SK-N-SH (cell line): Measurements from ENCODE around the gene PPM1E. TPM values are rescaled to one million over a fixed set of nuclear protein-coding genes. Genes with fewer than 3 reads are reported as not detected.

Experiments
- CTCF ChIA-PET: fragments of 300-600, 350-600 bp; formaldehyde crosslinking; extraction: SDS; loops from one replicate; lab custom pipeline; 2021; lab: Yijun Ruan, JAX
- POLR2A ChIA-PET: fragments of 350-600 bp; sonication (Branson Sonifier 250); formaldehyde crosslinking; extraction: SDS; loops from one replicate; lab custom pipeline; 2020; ENCODE audit warnings: antibody characterized with exemption, inconsistent platforms; lab: Yijun Ruan, JAX
- DNase-seq: peaks from one replicate; pipeline ENCODE4 v3.0.0; 2012
- H2AFZ ChIP-seq: fragments of 200-600 bp; sonication (generic); 2 replicates; pipeline ENCODE4 v1.8.1; 2016; ENCODE audit warnings: antibody characterized with exemption, mild to moderate bottlenecking, low read depth
- H3F3A ChIP-seq: fragments of 200-600 bp; sonication (generic); replicated peaks from 2 replicates; pipeline ENCODE3; 2016; ENCODE audit warnings: antibody characterized with exemption, mild to moderate bottlenecking; ENCODE audit not compliant: insufficient read depth
- H3K27ac ChIP-seq, 2 experiments: fragments of 200-500 bp in 1 of 2; fragments of 200-600 bp in 1 of 2; sonication (Bioruptor generic) in 1 of 2; sonication (generic), shearing (Covaris generic) in 1 of 2; 2 replicates each; pipeline versions ENCODE4 v1.5.1 to v1.6.1; 2014 to 2016; ENCODE audit warnings: low read depth in 2 of 2, inconsistent platforms in 1 of 2, low read length in 1 of 2, mild to moderate bottlenecking in 1 of 2, mixed read lengths in 1 of 2
- H3K27me3 ChIP-seq: fragments of 200-600 bp; sonication (generic), shearing (Covaris generic); 2 replicates; pipeline ENCODE4 v1.6.1; 2016; ENCODE audit warnings: mixed run types; ENCODE audit not compliant: insufficient read depth
- H3K36me3 ChIP-seq, 2 experiments: fragments of 200-500 bp in 1 of 2; fragments of 200-600 bp in 1 of 2; sonication (Bioruptor generic) in 1 of 2; sonication (generic) in 1 of 2; replicated peaks in 1 of 2; 2 replicates each; pipeline versions ENCODE3 to v1.5.1; 2014 to 2016; ENCODE audit warnings: low read length in 1 of 2, mild to moderate bottlenecking in 1 of 2; ENCODE audit not compliant: insufficient read depth in 2 of 2, control insufficient read depth in 1 of 2
- H3K4me1 ChIP-seq, 2 experiments: fragments of 200-500 bp in 1 of 2; fragments of 200-600 bp in 1 of 2; sonication (Bioruptor generic) in 1 of 2; sonication (generic), shearing (Covaris generic) in 1 of 2; 2 replicates each; pipeline versions ENCODE4 v1.5.1 to v1.6.1; 2014 to 2016; ENCODE audit warnings: low read depth in 1 of 2, low read length in 1 of 2, mixed run types in 1 of 2; ENCODE audit not compliant: insufficient read depth in 2 of 2, control insufficient read depth in 1 of 2
- H3K4me2 ChIP-seq: fragments of 200-600 bp; sonication (generic), shearing (Covaris generic); 2 replicates; pipeline ENCODE4 v1.6.1; 2017; ENCODE audit warnings: mixed run types
- H3K4me3 ChIP-seq, 2 experiments: fragments of 200-500 bp in 1 of 2; fragments of 200-600 bp in 1 of 2; sonication (Bioruptor generic) in 1 of 2; sonication (generic), shearing (Covaris generic) in 1 of 2; 2 replicates each; pipeline versions ENCODE4 v1.5.1 to v1.8.1; 2014 to 2016; ENCODE audit warnings: low read depth in 2 of 2, inconsistent platforms in 1 of 2, low read length in 1 of 2, mild to moderate bottlenecking in 1 of 2, mixed read lengths in 1 of 2, moderate library complexity in 1 of 2
- H3K79me2 ChIP-seq: fragments of 200-600 bp; sonication (generic); 2 replicates; pipeline ENCODE4 v1.8.1; 2017; ENCODE audit warnings: mild to moderate bottlenecking; ENCODE audit not compliant: insufficient read depth
- H3K9ac ChIP-seq: fragments of 200-600 bp; sonication (generic); 2 replicates; pipeline ENCODE4 v1.6.1; 2017; ENCODE audit warnings: mixed run types
- H3K9me2 ChIP-seq: fragments of 200-600 bp; sonication (generic); 2 replicates; pipeline ENCODE4 v1.6.1; 2017; ENCODE audit warnings: mixed run types
- H3K9me3 ChIP-seq: fragments of 200-600 bp; sonication (generic); 2 replicates; pipeline ENCODE4 v1.6.1; 2017; ENCODE audit warnings: mixed run types, mild to moderate bottlenecking, moderate library complexity
- H4K20me1 ChIP-seq: fragments of 200-600 bp; sonication (generic); 2 replicates; pipeline ENCODE4 v1.6.1; 2017; ENCODE audit warnings: mild to moderate bottlenecking, mixed run types; ENCODE audit not compliant: insufficient read depth
- CTCF ChIP-seq: fragments of 200-600 bp; sonication (generic); IDR thresholded peaks from 2 replicates; pipeline ENCODE4 v1.6.1; 2017; ENCODE audit warnings: antibody characterized with exemption, mild to moderate bottlenecking, moderate library complexity
- EP300 ChIP-seq, 2 experiments: IDR thresholded peaks; 2 replicates each; pipeline versions ENCODE4 v1.4.0 to v1.6.1; 2012; ENCODE audit warnings: borderline replicate concordance in 1 of 2, low read depth in 1 of 2, low read length in 1 of 2
- FOSL2 ChIP-seq: IDR thresholded peaks from 2 replicates; pipeline ENCODE4 v1.4.0; 2012; ENCODE audit warnings: low read depth, mild to moderate bottlenecking, moderate library complexity, borderline replicate concordance
- FOXJ3 ChIP-seq: sonication (generic); formaldehyde crosslinking; IDR thresholded peaks from 2 replicates; pipeline ENCODE4 v1.5.1; 2020; ENCODE audit warnings: mild to moderate bottlenecking, missing genetic modification reagents
- GATA2 ChIP-seq: sonication (generic); formaldehyde crosslinking; IDR thresholded peaks from 2 replicates; pipeline ENCODE4 v1.5.0; 2020; ENCODE audit warnings: mild to moderate bottlenecking, missing genetic modification reagents
- JUND ChIP-seq: IDR thresholded peaks from 2 replicates; pipeline ENCODE4 v1.4.0; 2012
- NFIC ChIP-seq: IDR thresholded peaks from 2 replicates; pipeline ENCODE4 v1.4.0; 2012; ENCODE audit warnings: borderline replicate concordance
- NRF1 ChIP-seq: IDR thresholded peaks from 2 replicates; pipeline ENCODE4 v1.6.1; 2012; ENCODE audit warnings: low read depth, mild to moderate bottlenecking, low read length
- RAD21 ChIP-seq: IDR thresholded peaks from 2 replicates; pipeline ENCODE4 v1.6.1; 2012; ENCODE audit warnings: mild to moderate bottlenecking, low read length
- REST ChIP-seq: IDR thresholded peaks from 2 replicates; pipeline ENCODE4 v1.6.1; 2012; ENCODE audit warnings: mild to moderate bottlenecking, low read depth, low read length, moderate library complexity
- RXRA ChIP-seq: IDR thresholded peaks from 2 replicates; pipeline ENCODE4 v1.4.0; 2012; ENCODE audit warnings: low read depth, mild to moderate bottlenecking, borderline replicate concordance
- SIN3A ChIP-seq: IDR thresholded peaks from 2 replicates; pipeline ENCODE4 v1.6.1; 2012; ENCODE audit warnings: low read depth, mild to moderate bottlenecking, low read length, moderate library complexity, borderline replicate concordance
- SMC3 ChIP-seq: IDR thresholded peaks from 2 replicates; pipeline ENCODE4 v1.6.1; 2012; ENCODE audit warnings: low read depth, low read length, improper control_type of control experiment
- WGBS: methylation state at CpG from one replicate; pipeline ENCODE4 v1.1.6; 2017; ENCODE audit warnings: low lambda C conversion rate; 5-methylcytosine and 5-hydroxymethylcytosine counted together
- polyA plus RNA-seq, 3 experiments: library from polyadenylated mRNA; depleted of rRNA; stranded (reverse); fragments of >200 nt; gene quantifications; 2 replicates each; pipeline ENCODE4 v1.2.3, GENCODE V29; 2012

The PPM1E gene
- polyA plus RNA-seq, 1 of the 3 experiments (the other 2 are of a cell fraction) = 0.08 TPM

DNA sequence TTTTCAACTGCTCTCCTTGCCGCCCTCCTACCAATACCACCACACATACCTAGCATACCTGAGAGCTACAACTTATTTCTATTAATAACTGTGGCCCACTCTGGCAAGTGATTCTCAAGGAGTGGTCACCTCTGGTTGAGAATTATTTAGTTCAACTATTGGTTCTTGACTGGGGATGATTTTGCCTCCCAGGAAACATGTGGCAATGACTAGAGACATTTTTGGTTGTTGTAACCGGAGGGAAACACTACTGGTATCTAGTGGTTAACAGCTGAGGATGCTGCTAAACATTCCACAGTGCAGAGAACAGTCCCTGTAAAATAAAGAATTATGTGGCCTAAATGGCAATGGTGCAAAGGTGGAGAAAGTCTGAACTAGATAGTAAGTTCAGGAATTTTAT lies 254.4 kb downstream of the PPM1E start (continued):
- TF ChIP-seq REST = no peak
- TF ChIP-seq GATA2 = no peak
- TF ChIP-seq EP300 (IDR thresholded peaks at IDR 0.05; ENCODE audit: borderline replicate concordance in 1 of 2, low read depth in 1 of 2, low read length in 1 of 2) = no peak
- TF ChIP-seq NFIC = no peak
- no peak for TF ChIP-seq RAD21

DNA sequence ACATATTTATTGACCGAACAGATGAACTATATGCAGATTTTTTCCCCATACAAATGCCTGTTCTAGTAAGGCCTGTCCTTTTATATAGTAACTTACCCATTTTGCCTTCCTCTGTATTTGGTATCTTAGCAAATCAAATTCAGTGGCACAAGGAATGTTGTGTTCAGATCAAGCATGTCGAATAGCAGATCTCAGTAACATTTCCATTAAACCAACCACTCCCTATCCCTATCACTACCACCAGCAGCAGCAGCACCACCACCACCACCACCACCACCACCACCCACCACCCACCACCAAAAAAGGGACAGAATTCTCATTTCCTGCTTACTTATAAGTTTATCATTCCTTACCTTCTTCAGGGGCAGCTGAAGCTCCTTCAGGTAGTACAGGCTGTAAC lies 256.3 kb downstream of the PPM1E start:
- ChIA-PET CTCF (interaction anchor here (0.6 to 4.7 kb wide), 3 partner anchors 301 to 493 kb away, joined by 3 to 50 read pairs (median 10); no protein-coding TSS in a partner anchor), POLR2A (no interaction called here)
- Histone ChIP-seq H3K9me3 (no peaks in the 10 kb centered on the region), H4K20me1 (no peaks in the 10 kb centered on the region), H3K27me3 (no peaks in the 10 kb centered on the region), H3K9me2 (no peaks in the 10 kb centered on the region), H3K9ac (no peak overlapping the region), H3K36me3 (peaks cover 23 to 61% of the 10 kb centered on the region in 2 experiments), H3F3A (peaks cover 11% of the 10 kb centered on the region), H3K27ac (no peak overlapping the region), H3K4me1 (no peaks in the 10 kb centered on the region), H3K4me3 (no peak overlapping the region), H2AFZ (no peak overlapping the region), H3K4me2 (no peak overlapping the region), H3K79me2 (no peaks in the 10 kb centered on the region)
- no peak for TF ChIP-seq NFIC
- no peak for TF ChIP-seq EP300 (IDR thresholded peaks at IDR 0.05; ENCODE audit: borderline replicate concordance in 1 of 2, low read depth in 1 of 2, low read length in 1 of 2)
- no peak for TF ChIP-seq SMC3
- TF ChIP-seq FOSL2 = no peak
- no peak for TF ChIP-seq RXRA
- no peak for TF ChIP-seq NRF1
- TF ChIP-seq JUND = no peak
- TF ChIP-seq FOXJ3 = no peak
- TF ChIP-seq CTCF = no peak
- no peak for TF ChIP-seq REST
- no peak for TF ChIP-seq SIN3A
- DNase-seq = no peak
- 92% methylated on average over 2 of the region's 2 CpGs for WGBS
